GM10266 (cell line): ENCODE measurements around the gene NAV2.

ENCODE experiments used
- DNase-seq: peaks from one replicate; pipeline ENCODE4 v3.0.0; 2012; ENCODE audit errors: extremely low spot score
- CTCF ChIP-seq: IDR thresholded peaks from 2 replicates; pipeline ENCODE4 v1.5.1; 2012; ENCODE audit warnings: mild to moderate bottlenecking, low read depth; ENCODE audit not compliant: control insufficient read depth, insufficient read depth; ENCODE audit errors: missing control alignments

The NAV2 gene

GRCh38 chr11:19705936-19706335 is 6.7 kb upstream of the NAV2 start:
- TF ChIP-seq CTCF: no peak
- DNase-seq: no peak

DNA sequence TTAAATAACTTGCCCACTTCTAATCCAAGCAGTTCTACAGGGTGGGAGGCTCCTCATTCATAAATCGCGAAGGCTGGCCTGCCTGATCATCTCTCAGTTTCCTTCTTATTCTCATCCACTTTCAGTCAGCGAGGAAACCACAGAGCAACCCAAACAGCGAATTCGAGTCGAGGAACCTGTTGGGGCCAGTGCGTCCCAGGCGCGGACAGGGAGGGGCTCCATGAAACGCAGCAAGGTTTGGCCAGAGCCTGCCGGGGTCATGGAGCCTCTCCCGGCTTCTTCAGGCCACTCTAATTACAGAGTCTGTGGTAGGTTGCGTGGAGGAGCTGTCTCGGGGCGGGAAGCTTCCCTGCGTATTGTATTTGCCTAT is 741 bp upstream of the NAV2 start:
- no peak for TF ChIP-seq CTCF
- peak; percentile 23 for DNase-seq

GRCh38 chr11:19713196-19714021 is 772 bp downstream of the NAV2 start:
- peak; percentile 10 for DNase-seq
- no peak for TF ChIP-seq CTCF

DNA sequence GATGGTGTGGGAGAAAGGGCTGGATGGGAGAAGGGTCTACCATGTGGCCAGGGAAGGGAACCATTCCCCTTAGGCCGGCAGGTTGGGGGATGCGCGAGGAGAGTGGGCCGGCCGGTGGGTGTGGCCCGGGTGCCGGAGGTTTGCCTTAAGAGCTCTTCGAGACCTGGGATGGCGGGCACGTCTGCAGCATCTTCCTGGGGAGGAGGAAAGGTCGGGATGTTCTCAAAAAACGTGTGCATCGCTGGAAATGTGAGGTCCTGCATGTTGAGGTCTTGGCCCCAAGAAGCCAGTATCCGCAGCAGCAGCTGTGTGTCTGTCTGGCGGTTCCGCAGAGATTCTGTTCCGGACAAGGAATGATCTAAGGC is 1.4 kb downstream of the NAV2 start:
- TF ChIP-seq CTCF: no peak
- DNase-seq: no peak

GRCh38 chr11:19714387-19715363 is 2.0 kb downstream of the NAV2 start:
- DNase-seq: no peak
- TF ChIP-seq CTCF: no peak

DNA sequence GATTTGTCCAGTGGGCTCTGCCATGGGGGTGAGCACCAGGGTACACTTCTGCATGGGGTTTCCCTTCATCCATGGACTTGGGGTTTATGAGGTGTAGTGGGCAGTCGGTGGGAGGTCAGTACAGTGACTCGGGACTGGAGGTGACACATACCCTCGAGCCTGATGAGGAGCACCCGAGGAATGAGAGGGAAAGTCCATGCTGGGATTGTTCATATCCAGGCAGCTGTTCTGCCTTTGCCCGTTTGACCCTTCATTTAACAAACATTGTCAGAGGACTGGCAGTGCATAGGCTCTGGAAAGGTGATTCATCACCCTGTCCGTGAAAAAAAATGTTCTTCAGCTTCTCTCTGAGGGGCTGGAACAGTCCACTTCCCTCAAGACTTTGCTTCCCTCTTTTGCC is 2.7 kb downstream of the NAV2 start:
- DNase-seq: no peak
- no peak for TF ChIP-seq CTCF

GRCh38 chr11:19718051-19718450 is 5.4 kb downstream of the NAV2 start:
- DNase-seq: no peak
- TF ChIP-seq CTCF: no peak
